HepG2 (cell line): ENCODE data around the gene TMED6. TPM values are rescaled to one million over a fixed set of nuclear protein-coding genes. Genes with fewer than 3 reads are reported as not detected.
A peak's percentile ranks its signal among the peaks of the same experiment; 100 is the strongest.

Experiments used
- BRD4 ChIP-seq: sonication (generic); formaldehyde crosslinking; IDR thresholded peaks from 2 replicates; pipeline ENCODE4 v1.4.0; 2020; ENCODE audit warnings: missing genetic modification reagents
- DPF2 ChIP-seq: sonication (generic); formaldehyde crosslinking; IDR thresholded peaks from 2 replicates; pipeline ENCODE4 v1.4.0; 2020; ENCODE audit warnings: mild to moderate bottlenecking, low read depth, missing genetic modification reagents, borderline replicate concordance
- EZH2 ChIP-seq: conservative IDR thresholded peaks from 2 replicates; pipeline ENCODE4 v1.6.1; 2012; ENCODE audit warnings: mild to moderate bottlenecking, low read depth, low read length, moderate library complexity
- MED13 ChIP-seq: sonication (generic); formaldehyde crosslinking; IDR thresholded peaks from 2 replicates; pipeline ENCODE4 v1.5.0; 2020; ENCODE audit warnings: missing genetic modification reagents
- MTA1 ChIP-seq: sonication (generic); formaldehyde crosslinking; IDR thresholded peaks from 2 replicates; pipeline ENCODE4 v1.4.0; 2020; ENCODE audit warnings: missing genetic modification reagents, mild to moderate bottlenecking, borderline replicate concordance
- PPARG ChIP-seq: conservative IDR thresholded peaks from 2 replicates; pipeline ENCODE4 v1.6.1; 2016; ENCODE audit warnings: missing biosample characterization, missing genetic modification reagents
- SOX5 ChIP-seq: IDR thresholded peaks from 2 replicates; pipeline ENCODE4 v1.6.1; 2016; ENCODE audit warnings: borderline replicate concordance
- SPEN ChIP-seq: sonication (generic); formaldehyde crosslinking; IDR thresholded peaks from 2 replicates; pipeline ENCODE4 v1.5.1; 2020; ENCODE audit warnings: low read depth, mild to moderate bottlenecking, missing genetic modification reagents
- SRSF4 ChIP-seq: fragments of 200-400 bp; formaldehyde crosslinking; IDR thresholded peaks from one replicate; pipeline ENCODE4 v1.6.1; 2018; ENCODE audit warnings: mild to moderate bottlenecking, low read depth, low read length, moderate library complexity; ENCODE audit not compliant: poor library complexity, severe bottlenecking
- ZNF564 ChIP-seq: sonication (generic); formaldehyde crosslinking; IDR thresholded peaks from 2 replicates; pipeline ENCODE4 v1.8.1; 2023; ENCODE audit warnings: mild to moderate bottlenecking, missing genetic modification reagents
- ZNF749 ChIP-seq: sonication (generic); formaldehyde crosslinking; IDR thresholded peaks from 2 replicates; pipeline ENCODE4 v1.8.0; 2022; ENCODE audit warnings: mild to moderate bottlenecking, missing genetic modification reagents, moderate library complexity, borderline replicate concordance
- polyA plus RNA-seq, 8 experiments: library from polyadenylated mRNA; depleted of rRNA in 3 of 8; stranded (reverse) in 7 of 8; unstranded in 1 of 8; fragments of >200 nt; fragmentation: Illumina TruSeq in 4 of 8; extraction: Trizol in 4 of 8; gene quantifications; 2 replicates each; pipeline versions ENCODE4 v1.2.1 to v1.2.3, GENCODE V29; 2011 to 2016; ENCODE audit warnings: low read depth in 4 of 8, missing spikeins in 1 of 8, mixed read lengths in 1 of 8; ENCODE audit not compliant: insufficient read depth in 1 of 8
- total RNA-seq, 5 experiments: library from RNA; depleted of rRNA; stranded (reverse); fragments of >200 nt; fragmentation: Illumina TruSeq; extraction: Trizol; gene quantifications; 2 replicates each; pipeline ENCODE4 v1.2.3, GENCODE V29; 2016; ENCODE audit warnings: low read depth in 1 of 5
- TF ChIP-seq, protein P1 (sequence below): sonication (generic); formaldehyde crosslinking; conservative IDR thresholded peaks from 2 replicates; pipeline ENCODE4 v1.8.0; 2022; ENCODE audit warnings: low read depth, missing genetic modification reagents
- TF ChIP-seq, protein P2 (sequence below): sonication (generic); formaldehyde crosslinking; IDR thresholded peaks from 2 replicates; pipeline ENCODE4 v1.8.0; 2022; ENCODE audit warnings: missing genetic modification reagents, low read depth, mild to moderate bottlenecking, borderline replicate concordance
- TF ChIP-seq, protein P3 (sequence below), 2 experiments: IDR thresholded peaks; 2 replicates each; pipeline ENCODE4 v1.6.1; 2011 to 2012; ENCODE audit warnings: low read length in 2 of 2, borderline replicate concordance in 1 of 2, low read depth in 1 of 2, mild to moderate bottlenecking in 1 of 2, moderate library complexity in 1 of 2
- TF ChIP-seq, protein P4 (sequence below): sonication (generic); formaldehyde crosslinking; IDR thresholded peaks from 2 replicates; pipeline ENCODE4 v1.4.0; 2020; ENCODE audit warnings: missing genetic modification reagents
- TF ChIP-seq, protein P5 (sequence below): sonication (generic); formaldehyde crosslinking; IDR thresholded peaks from 2 replicates; pipeline ENCODE4 v1.4.0; 2020; ENCODE audit warnings: low read depth, mild to moderate bottlenecking, missing genetic modification reagents
- TF ChIP-seq, protein P6 (sequence below): sonication (generic); formaldehyde crosslinking; conservative IDR thresholded peaks from 2 replicates; pipeline ENCODE4 v1.8.0; 2022; ENCODE audit warnings: missing genetic modification reagents

The TMED6 gene
- total and polyA plus RNA-seq, 2 of the 13 experiments (the other 11 are each of a cell fraction or from before 2014, with no cell fraction given), result 9.8 to 14.4 TPM

DNA sequence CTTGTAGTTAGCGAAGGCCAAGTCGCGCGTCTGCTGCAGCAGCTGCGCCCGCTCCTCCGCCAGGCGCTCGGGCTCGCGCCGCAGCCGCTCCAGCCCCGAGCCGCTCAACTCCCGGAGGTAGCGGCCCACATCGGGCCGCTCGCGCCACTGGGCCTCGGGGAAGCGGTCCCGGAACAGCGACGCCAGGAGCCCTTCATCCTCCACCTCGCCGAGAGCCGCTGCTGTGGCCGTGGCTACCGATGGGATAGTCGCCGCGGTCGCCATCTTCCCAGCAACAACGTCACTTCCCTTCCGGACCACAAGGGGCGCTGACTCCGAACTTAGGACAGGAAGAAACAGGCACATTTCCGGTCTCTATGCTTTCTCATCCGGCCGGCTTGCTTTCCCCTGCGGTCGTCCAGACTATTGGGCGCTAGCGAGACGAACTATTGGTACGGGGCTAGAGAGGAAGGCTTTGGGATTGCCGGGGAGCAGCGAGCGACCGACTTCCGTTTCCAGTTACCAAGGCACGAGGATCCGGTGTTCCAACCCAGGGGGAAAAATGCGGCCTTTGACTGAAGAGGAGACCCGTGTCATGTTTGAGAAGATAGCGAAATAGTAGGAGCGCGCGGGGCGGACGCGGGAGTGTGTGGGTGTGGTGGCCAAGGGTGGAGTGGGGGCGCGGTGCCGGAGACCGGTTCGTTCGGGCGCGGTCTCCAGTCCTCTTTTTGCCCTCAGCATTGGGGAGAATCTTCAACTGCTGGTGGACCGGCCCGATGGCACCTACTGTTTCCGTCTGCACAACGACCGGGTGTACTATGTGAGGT lies 12.1 kb downstream of the TMED6 start, which contains the start of the genes COG8 and NIP7 (continued):
- TF ChIP-seq, protein P1, sequence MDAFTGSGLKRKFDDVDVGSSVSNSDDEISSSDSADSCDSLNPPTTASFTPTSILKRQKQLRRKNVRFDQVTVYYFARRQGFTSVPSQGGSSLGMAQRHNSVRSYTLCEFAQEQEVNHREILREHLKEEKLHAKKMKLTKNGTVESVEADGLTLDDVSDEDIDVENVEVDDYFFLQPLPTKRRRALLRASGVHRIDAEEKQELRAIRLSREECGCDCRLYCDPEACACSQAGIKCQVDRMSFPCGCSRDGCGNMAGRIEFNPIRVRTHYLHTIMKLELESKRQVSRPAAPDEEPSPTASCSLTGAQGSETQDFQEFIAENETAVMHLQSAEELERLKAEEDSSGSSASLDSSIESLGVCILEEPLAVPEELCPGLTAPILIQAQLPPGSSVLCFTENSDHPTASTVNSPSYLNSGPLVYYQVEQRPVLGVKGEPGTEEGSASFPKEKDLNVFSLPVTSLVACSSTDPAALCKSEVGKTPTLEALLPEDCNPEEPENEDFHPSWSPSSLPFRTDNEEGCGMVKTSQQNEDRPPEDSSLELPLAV (CRISPR knock-in tag), result no peak
- TF ChIP-seq, protein P2, sequence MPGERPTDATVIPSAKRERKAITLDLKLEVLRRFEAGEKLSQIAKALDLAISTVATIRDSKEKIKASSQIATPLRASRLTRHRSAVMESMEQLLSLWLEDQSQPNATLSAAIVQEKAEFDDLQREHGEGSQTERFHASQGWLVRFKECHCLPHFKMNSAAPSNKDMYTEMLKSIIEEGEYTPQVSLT (CRISPR knock-in tag), result 0 out of 2 replicates have a peak, but pooled peaks have one; percentile 56
- TF ChIP-seq MTA1 (peak; percentile 68; the same call in 1 of the 2 replicates), EZH2 (no peak), SOX5 (CRISPR knock-in tag) (peak; percentile 68; the same call in 1 of the 2 replicates), SRSF4 (no peak), ZNF564 (0 out of 2 replicates have a peak, but pooled peaks have one; percentile 22), SPEN (CRISPR knock-in tag) (peak; percentile 98), BRD4 (peak; percentile 89), DPF2 (CRISPR knock-in tag) (no peak), MED13 (no peak), PPARG (CRISPR knock-in tag) (peak; percentile 47; the same call in 1 of the 2 replicates), ZNF749 (CRISPR knock-in tag) (no peak)
- TF ChIP-seq, protein P3, sequence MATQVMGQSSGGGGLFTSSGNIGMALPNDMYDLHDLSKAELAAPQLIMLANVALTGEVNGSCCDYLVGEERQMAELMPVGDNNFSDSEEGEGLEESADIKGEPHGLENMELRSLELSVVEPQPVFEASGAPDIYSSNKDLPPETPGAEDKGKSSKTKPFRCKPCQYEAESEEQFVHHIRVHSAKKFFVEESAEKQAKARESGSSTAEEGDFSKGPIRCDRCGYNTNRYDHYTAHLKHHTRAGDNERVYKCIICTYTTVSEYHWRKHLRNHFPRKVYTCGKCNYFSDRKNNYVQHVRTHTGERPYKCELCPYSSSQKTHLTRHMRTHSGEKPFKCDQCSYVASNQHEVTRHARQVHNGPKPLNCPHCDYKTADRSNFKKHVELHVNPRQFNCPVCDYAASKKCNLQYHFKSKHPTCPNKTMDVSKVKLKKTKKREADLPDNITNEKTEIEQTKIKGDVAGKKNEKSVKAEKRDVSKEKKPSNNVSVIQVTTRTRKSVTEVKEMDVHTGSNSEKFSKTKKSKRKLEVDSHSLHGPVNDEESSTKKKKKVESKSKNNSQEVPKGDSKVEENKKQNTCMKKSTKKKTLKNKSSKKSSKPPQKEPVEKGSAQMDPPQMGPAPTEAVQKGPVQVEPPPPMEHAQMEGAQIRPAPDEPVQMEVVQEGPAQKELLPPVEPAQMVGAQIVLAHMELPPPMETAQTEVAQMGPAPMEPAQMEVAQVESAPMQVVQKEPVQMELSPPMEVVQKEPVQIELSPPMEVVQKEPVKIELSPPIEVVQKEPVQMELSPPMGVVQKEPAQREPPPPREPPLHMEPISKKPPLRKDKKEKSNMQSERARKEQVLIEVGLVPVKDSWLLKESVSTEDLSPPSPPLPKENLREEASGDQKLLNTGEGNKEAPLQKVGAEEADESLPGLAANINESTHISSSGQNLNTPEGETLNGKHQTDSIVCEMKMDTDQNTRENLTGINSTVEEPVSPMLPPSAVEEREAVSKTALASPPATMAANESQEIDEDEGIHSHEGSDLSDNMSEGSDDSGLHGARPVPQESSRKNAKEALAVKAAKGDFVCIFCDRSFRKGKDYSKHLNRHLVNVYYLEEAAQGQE (IDR thresholded peaks at IDR 0.05; ENCODE audit: borderline replicate concordance in 1 of 2, low read depth in 1 of 2, low read length in 2 of 2), result peak in 1 of 2 experiments; percentile 52; a peak in 1 of 4 replicates
- TF ChIP-seq, protein P4, sequence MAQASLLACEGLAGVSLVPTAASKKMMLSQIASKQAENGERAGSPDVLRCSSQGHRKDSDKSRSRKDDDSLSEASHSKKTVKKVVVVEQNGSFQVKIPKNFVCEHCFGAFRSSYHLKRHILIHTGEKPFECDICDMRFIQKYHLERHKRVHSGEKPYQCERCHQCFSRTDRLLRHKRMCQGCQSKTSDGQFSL (CRISPR knock-in tag), result no peak
- TF ChIP-seq, protein P5, sequence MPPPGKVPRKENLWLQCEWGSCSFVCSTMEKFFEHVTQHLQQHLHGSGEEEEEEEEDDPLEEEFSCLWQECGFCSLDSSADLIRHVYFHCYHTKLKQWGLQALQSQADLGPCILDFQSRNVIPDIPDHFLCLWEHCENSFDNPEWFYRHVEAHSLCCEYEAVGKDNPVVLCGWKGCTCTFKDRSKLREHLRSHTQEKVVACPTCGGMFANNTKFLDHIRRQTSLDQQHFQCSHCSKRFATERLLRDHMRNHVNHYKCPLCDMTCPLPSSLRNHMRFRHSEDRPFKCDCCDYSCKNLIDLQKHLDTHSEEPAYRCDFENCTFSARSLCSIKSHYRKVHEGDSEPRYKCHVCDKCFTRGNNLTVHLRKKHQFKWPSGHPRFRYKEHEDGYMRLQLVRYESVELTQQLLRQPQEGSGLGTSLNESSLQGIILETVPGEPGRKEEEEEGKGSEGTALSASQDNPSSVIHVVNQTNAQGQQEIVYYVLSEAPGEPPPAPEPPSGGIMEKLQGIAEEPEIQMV (CRISPR knock-in tag), result peak; percentile 99
- TF ChIP-seq, protein P6, sequence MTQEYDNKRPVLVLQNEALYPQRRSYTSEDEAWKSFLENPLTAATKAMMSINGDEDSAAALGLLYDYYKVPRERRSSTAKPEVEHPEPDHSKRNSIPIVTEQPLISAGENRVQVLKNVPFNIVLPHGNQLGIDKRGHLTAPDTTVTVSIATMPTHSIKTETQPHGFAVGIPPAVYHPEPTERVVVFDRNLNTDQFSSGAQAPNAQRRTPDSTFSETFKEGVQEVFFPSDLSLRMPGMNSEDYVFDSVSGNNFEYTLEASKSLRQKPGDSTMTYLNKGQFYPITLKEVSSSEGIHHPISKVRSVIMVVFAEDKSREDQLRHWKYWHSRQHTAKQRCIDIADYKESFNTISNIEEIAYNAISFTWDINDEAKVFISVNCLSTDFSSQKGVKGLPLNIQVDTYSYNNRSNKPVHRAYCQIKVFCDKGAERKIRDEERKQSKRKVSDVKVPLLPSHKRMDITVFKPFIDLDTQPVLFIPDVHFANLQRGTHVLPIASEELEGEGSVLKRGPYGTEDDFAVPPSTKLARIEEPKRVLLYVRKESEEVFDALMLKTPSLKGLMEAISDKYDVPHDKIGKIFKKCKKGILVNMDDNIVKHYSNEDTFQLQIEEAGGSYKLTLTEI, result no peak
